HEK293T (cell line): Measurements from ENCODE around the gene RPA3.

Experiments
- L3MBTL2 ChIP-seq: fragments of 450-650 bp; conservative IDR thresholded peaks from 2 replicates; pipeline ENCODE4 v1.6.1; 2016; ENCODE audit warnings: mild to moderate bottlenecking
- PKNOX1 ChIP-seq: fragments of 450-650 bp; IDR thresholded peaks from 2 replicates; pipeline ENCODE4 v1.6.1; 2016

DNA sequence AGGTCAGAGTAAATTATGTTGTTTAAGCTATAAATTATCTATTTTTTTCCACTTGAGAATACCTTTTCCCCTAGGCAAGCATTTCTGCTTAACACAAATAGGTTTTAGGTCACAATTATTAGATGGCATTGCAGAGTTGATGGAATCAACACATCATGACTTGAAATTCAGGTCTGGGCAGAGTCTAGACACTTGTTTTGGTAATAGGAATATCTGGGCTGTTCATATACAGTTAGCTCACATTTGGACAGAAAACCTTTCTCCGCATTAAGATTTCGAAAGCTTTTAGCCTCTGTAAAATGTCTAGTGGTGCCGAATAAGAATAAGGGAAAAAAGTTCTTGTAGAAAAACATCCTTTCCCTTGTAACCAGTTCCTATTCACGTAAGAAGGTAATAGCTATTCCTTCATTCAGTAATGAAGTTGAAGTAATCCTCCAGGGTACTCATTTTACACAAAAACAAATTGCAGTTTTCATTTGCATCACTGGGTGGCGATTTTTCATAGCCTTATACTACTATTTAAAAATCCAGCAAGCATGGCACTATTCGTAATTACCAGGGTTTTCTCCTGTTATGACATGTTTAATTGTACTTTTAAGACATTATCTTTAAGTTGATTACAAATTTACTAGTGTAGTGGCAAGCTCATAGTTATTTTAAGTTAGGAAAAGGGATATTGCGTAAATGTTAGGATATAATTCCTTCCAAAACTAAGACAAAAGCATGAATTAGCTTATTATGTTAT is 37.0 kb downstream of the RPA3 start:
- TF ChIP-seq PKNOX1, result no peak
- no peak for TF ChIP-seq L3MBTL2
